Karpas-422 (cell line): Measurements from ENCODE around the gene SCN8A. TPM values are rescaled to one million over a fixed set of nuclear protein-coding genes. Genes with fewer than 3 reads are reported as not detected.

ENCODE experiments used
- DNase-seq: peaks from one replicate; pipeline ENCODE4 v3.0.0-alpha.2; 2015
- H2AFZ ChIP-seq: fragments of 200-600 bp; sonication (generic); 2 replicates; pipeline ENCODE4 v1.6.1; 2014; ENCODE audit warnings: antibody characterized with exemption, low read length, mixed read lengths
- H3K27ac ChIP-seq: fragments of 200-600 bp; sonication (generic); 2 replicates; pipeline ENCODE4 v1.5.1; 2014; ENCODE audit warnings: mild to moderate bottlenecking, low read length, moderate library complexity
- H3K27me3 ChIP-seq: fragments of 200-600 bp; sonication (generic); 2 replicates; pipeline ENCODE4 v1.6.1; 2014; ENCODE audit warnings: low read length, mixed read lengths
- H3K36me3 ChIP-seq: fragments of 200-600 bp; sonication (generic); 2 replicates; pipeline ENCODE4 v1.6.1; 2014; ENCODE audit warnings: low read length, mixed read lengths; ENCODE audit not compliant: insufficient read depth
- H3K4me1 ChIP-seq: fragments of 200-600 bp; sonication (generic); 2 replicates; pipeline ENCODE4 v1.6.1; 2014; ENCODE audit warnings: mild to moderate bottlenecking, low read length, mixed read lengths
- H3K4me2 ChIP-seq: fragments of 200-600 bp; sonication (generic); 2 replicates; pipeline ENCODE4 v1.6.1; 2014; ENCODE audit warnings: low read length, low read depth, mild to moderate bottlenecking; ENCODE audit not compliant: poor library complexity, severe bottlenecking
- H3K4me3 ChIP-seq: fragments of 200-600 bp; sonication (generic); 2 replicates; pipeline ENCODE4 v1.5.1; 2014; ENCODE audit warnings: mild to moderate bottlenecking, antibody characterized with exemption, low read length, mixed read lengths
- H3K79me2 ChIP-seq: fragments of 200-600 bp; sonication (generic); 2 replicates; pipeline ENCODE4 v1.6.1; 2014; ENCODE audit warnings: mild to moderate bottlenecking, low read length, mixed read lengths
- H3K9ac ChIP-seq: fragments of 200-600 bp; sonication (generic); 2 replicates; pipeline ENCODE4 v1.6.0; 2014; ENCODE audit warnings: low read length
- H3K9me2 ChIP-seq: fragments of 200-600 bp; sonication (generic), shearing (Covaris generic); replicated peaks from 2 replicates; pipeline ENCODE4 v1.6.0; 2014; ENCODE audit warnings: mild to moderate bottlenecking, low read length, moderate library complexity; ENCODE audit not compliant: insufficient read depth
- H3K9me3 ChIP-seq: fragments of 300-700, 200-600 bp; sonication (generic); 2 replicates; pipeline ENCODE4 v1.6.1; 2014; ENCODE audit warnings: low read length, mixed read lengths
- H4K20me1 ChIP-seq: fragments of 200-600 bp; sonication (generic); 2 replicates; pipeline ENCODE4 v1.6.1; 2014; ENCODE audit warnings: mild to moderate bottlenecking, antibody characterized with exemption, low read length, low read depth; ENCODE audit not compliant: insufficient read depth
- total RNA-seq: library from RNA; depleted of rRNA; stranded (reverse); fragments of >200 nt; shearing (Covaris generic); gene quantifications from 2 replicates; pipeline ENCODE4 v1.2.3, GENCODE V29; 2014; ENCODE audit warnings: low replicate concordance

SCN8A gene
- total RNA-seq, 1 experiment from 2014 or later: 0.11 TPM

- no peaks in the 10 kb centered on the region for H3K4me1 ChIP-seq
- no peaks in the 10 kb centered on the region for H3K9me2 ChIP-seq
- no peak overlapping the region for H3K27ac ChIP-seq
- H3K4me3 ChIP-seq: no peak overlapping the region
- no peaks in the 10 kb centered on the region for H3K9me3 ChIP-seq
- H2AFZ ChIP-seq: no peak overlapping the region
- H3K4me2 ChIP-seq: no peak overlapping the region
- H4K20me1 ChIP-seq: no peaks in the 10 kb centered on the region
- H3K27me3 ChIP-seq: no peaks in the 10 kb centered on the region
- H3K36me3 ChIP-seq: no peaks in the 10 kb centered on the region
- no peak for DNase-seq
- no peaks in the 10 kb centered on the region for H3K79me2 ChIP-seq
- H3K9ac ChIP-seq: no peak overlapping the region
Measured at GRCh38 chr12:51663390-51663789, 72.4 kb downstream of the SCN8A start.

GRCh38 chr12:51666696-51667095 lies 75.7 kb downstream of the SCN8A start:
- H2AFZ ChIP-seq: no peak overlapping the region
- H3K9ac ChIP-seq: no peak overlapping the region
- no peaks in the 10 kb centered on the region for H3K36me3 ChIP-seq
- no peaks in the 10 kb centered on the region for H3K9me3 ChIP-seq
- no peak overlapping the region for H3K4me2 ChIP-seq
- no peak overlapping the region for H3K4me3 ChIP-seq
- H3K79me2 ChIP-seq: no peaks in the 10 kb centered on the region
- no peaks in the 10 kb centered on the region for H3K27me3 ChIP-seq
- no peak overlapping the region for H3K27ac ChIP-seq
- no peaks in the 10 kb centered on the region for H3K4me1 ChIP-seq
- H4K20me1 ChIP-seq: no peaks in the 10 kb centered on the region
- DNase-seq: no peak
- no peaks in the 10 kb centered on the region for H3K9me2 ChIP-seq

- Histone ChIP-seq H3K27me3 (no peaks in the 10 kb centered on the region), H3K9me2 (no peaks in the 10 kb centered on the region), H2AFZ (no peak overlapping the region), H3K9me3 (no peaks in the 10 kb centered on the region), H3K79me2 (no peaks in the 10 kb centered on the region), H3K4me3 (no peak overlapping the region), H3K27ac (no peak overlapping the region), H3K4me1 (no peaks in the 10 kb centered on the region), H3K9ac (no peak overlapping the region), H3K4me2 (no peak overlapping the region), H3K36me3 (no peaks in the 10 kb centered on the region), H4K20me1 (no peaks in the 10 kb centered on the region)
- no peak for DNase-seq
Measured at GRCh38 chr12:51667269-51667668, 76.2 kb downstream of the SCN8A start.

- H3K27ac ChIP-seq: no peak overlapping the region
- no peaks in the 10 kb centered on the region for H3K9me2 ChIP-seq
- no peak overlapping the region for H3K4me2 ChIP-seq
- no peak overlapping the region for H3K4me3 ChIP-seq
- H2AFZ ChIP-seq: no peak overlapping the region
- H3K9me3 ChIP-seq: no peaks in the 10 kb centered on the region
- H3K9ac ChIP-seq: no peak overlapping the region
- H3K36me3 ChIP-seq: no peaks in the 10 kb centered on the region
- DNase-seq: no peak
- H3K27me3 ChIP-seq: no peaks in the 10 kb centered on the region
- H3K4me1 ChIP-seq: no peaks in the 10 kb centered on the region
- no peaks in the 10 kb centered on the region for H4K20me1 ChIP-seq
- no peaks in the 10 kb centered on the region for H3K79me2 ChIP-seq
Measured at GRCh38 chr12:51669271-51669670, 78.2 kb downstream of the SCN8A start.

GRCh38 chr12:51669996-51670395 lies 79.0 kb downstream of the SCN8A start:
- Histone ChIP-seq H3K9me3 (no peaks in the 10 kb centered on the region), H3K36me3 (no peaks in the 10 kb centered on the region), H2AFZ (no peak overlapping the region), H3K4me2 (no peak overlapping the region), H3K9ac (no peak overlapping the region), H3K4me3 (no peak overlapping the region), H3K27me3 (no peaks in the 10 kb centered on the region), H3K9me2 (no peaks in the 10 kb centered on the region), H3K4me1 (no peaks in the 10 kb centered on the region), H4K20me1 (no peaks in the 10 kb centered on the region), H3K27ac (no peak overlapping the region), H3K79me2 (no peaks in the 10 kb centered on the region)
- DNase-seq: no peak

GRCh38 chr12:51672334-51672733 lies 81.3 kb downstream of the SCN8A start:
- Histone ChIP-seq H3K79me2 (no peaks in the 10 kb centered on the region), H3K9me2 (no peaks in the 10 kb centered on the region), H3K4me3 (no peak overlapping the region), H3K9ac (no peak overlapping the region), H2AFZ (no peak overlapping the region), H4K20me1 (no peaks in the 10 kb centered on the region), H3K4me2 (no peak overlapping the region), H3K9me3 (no peaks in the 10 kb centered on the region), H3K4me1 (no peaks in the 10 kb centered on the region), H3K36me3 (no peaks in the 10 kb centered on the region), H3K27ac (no peak overlapping the region), H3K27me3 (no peaks in the 10 kb centered on the region)
- no peak for DNase-seq

- H3K27ac ChIP-seq: no peak overlapping the region
- H2AFZ ChIP-seq: no peak overlapping the region
- H3K27me3 ChIP-seq: no peaks in the 10 kb centered on the region
- H3K4me3 ChIP-seq: no peak overlapping the region
- no peak for DNase-seq
- no peak overlapping the region for H3K9ac ChIP-seq
- H3K4me2 ChIP-seq: no peak overlapping the region
- no peaks in the 10 kb centered on the region for H3K9me2 ChIP-seq
- H4K20me1 ChIP-seq: no peaks in the 10 kb centered on the region
- H3K4me1 ChIP-seq: no peaks in the 10 kb centered on the region
- H3K79me2 ChIP-seq: no peaks in the 10 kb centered on the region
- no peaks in the 10 kb centered on the region for H3K36me3 ChIP-seq
- no peaks in the 10 kb centered on the region for H3K9me3 ChIP-seq
Measured at GRCh38 chr12:51675071-51675803, 84.2 kb downstream of the SCN8A start.

- no peak overlapping the region for H3K4me3 ChIP-seq
- no peak for DNase-seq
- H3K9ac ChIP-seq: no peak overlapping the region
Measured at GRCh38 chr12:51676875-51677274, 85.8 kb downstream of the SCN8A start.

More at GRCh38 chr12:51676875-51677274, 85.8 kb downstream of the SCN8A start:
- Histone ChIP-seq H3K27me3 (no peaks in the 10 kb centered on the region), H3K9me3 (no peaks in the 10 kb centered on the region), H3K36me3 (no peaks in the 10 kb centered on the region), H4K20me1 (no peaks in the 10 kb centered on the region), H3K79me2 (no peaks in the 10 kb centered on the region), H3K4me2 (no peak overlapping the region), H3K27ac (no peak overlapping the region), H2AFZ (no peak overlapping the region), H3K4me1 (no peaks in the 10 kb centered on the region), H3K9me2 (no peaks in the 10 kb centered on the region)
